ENCODE measurements around the gene DHX9.
"Not testable (repeated sequence)": the region's sequence is repeated elsewhere in the genome, so short reads cannot be mapped to it uniquely, and the experiment has no call there.

DHX9 gene

DNA sequence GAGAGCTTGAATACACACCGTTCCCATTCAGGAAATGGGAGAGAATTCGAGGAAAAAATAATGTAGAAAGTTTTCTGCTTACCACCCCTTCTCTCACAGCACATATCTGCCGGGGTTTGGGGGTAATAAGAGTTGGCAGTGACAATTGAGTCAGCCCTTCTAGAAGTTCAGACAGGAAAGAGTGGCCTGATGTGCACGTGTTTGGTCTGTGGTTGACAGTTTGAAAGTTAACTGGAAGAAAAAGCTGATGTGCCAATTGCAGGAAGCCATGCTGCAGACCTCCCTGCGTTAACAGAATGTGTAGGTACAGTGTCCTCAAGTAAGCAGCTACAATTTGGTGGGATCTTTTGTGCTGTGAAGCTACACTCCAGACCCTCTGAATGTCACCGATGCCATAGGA is 50.9 kb downstream of the DHX9 start:
- no peak for DNase-seq (ENCODE audit: low read depth)

DNA sequence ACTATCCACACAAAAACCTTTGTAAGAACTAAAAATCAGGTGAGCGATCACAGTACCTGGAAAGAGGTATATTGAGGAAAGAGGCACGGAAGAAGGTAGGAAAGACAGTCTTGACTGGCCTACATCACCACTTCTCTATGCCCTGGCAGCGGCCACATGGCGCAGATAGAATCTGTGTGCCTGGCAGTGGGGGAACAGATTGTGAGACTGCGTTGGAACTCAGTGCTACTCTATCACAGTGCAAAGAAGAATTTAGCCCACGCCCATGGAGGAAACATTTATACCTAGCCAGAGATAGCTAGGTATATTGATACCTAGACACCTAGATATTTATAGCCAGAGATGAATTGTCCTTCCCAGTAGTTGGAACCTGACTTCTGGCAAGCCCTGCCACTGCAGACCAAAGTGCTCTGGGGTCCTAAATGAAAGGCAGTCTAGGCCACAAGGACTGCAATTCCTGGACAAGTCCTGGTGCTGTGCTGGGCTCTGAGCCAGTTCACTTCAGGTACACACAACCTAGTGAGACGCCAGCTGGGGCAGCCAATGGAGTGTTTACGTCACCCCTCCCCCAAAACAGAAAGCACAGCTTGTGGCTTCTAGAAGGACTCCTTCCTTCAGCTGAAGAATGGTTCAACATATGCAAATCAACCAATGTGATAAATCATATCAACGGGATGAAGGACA is 51.9 kb downstream of the DHX9 start:
- no peak for DNase-seq (ENCODE audit: low read depth)

DNA sequence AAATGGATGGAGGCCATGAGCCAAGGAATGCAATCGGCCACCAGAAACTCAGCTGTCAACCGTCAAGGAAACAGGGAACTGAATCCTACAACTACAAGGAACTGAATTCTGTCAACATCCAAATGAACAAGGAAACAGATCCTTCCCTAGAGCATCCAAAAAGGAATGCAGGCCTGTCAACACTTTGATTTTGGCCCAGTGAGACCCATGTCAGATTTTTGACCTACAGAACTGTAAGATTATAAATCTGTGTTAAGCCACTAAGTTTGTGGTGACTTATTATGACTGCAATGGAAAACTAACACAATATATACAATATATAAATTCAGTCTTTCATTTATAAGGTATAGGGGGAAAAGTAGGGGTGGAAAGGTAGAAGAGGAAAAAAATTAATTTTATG is 58.5 kb downstream of the DHX9 start:
- DNase-seq (ENCODE audit: low read depth), result no peak

DNA sequence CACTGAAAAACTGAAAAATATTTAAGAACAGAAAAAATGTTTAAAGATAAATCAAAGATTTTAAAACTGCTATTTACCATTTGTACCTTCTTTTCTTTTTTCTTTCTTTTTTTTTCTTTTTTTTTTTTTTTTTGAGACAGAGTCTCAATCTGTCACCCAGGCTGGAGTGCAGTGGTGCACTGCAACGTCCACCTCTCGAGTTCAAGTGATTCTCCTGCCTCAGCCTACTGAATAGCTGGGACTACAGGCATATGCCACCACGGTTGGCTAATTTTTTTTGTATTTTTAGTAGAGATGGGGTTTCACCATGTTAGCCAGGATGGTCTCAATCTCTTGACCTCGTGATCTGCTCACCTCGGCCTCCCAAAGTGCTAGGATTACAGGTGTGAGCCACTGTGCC is 62.8 kb downstream of the DHX9 start:
- not testable (repeated sequence) for DNase-seq (ENCODE audit: low read depth)

DNA sequence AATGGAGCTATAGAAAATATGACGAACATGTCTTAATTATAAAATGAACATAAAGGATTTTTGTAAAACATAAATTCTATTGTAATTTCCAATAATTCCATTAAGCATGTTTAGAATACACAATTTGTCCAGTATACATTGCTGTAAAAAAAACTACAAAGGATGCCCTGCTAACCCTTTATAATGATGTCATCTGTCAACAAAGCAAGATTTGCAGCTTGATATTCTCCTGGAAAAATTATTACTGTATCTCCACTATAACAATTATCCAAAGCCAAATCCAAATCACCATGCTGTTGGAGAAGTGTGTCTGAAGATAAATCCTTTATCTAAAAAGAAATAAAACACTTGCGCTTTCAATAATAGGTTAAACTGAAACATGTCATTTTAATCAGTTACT is 66.2 kb downstream of the DHX9 start:
- DNase-seq (ENCODE audit: low read depth), result no peak

DNA sequence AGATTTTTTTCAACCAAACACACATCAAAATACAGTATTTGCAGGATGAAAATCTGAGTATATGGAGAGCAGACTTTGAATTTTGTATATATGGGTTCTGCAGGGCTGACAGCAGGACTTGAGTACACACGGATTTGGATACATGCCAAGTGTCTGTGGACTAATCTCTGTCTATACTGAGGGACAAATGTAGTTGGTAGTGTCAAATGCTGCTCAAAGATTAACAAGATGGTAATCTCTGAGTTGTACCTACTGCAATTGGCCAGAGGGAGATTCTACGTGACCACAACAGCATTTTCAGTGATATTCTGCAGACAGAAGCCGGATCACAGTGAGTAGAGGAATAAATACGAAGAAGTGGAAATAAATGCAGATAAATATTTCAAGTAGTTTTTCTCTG is 70.4 kb downstream of the DHX9 start:
- DNase-seq (ENCODE audit: low read depth), result no peak

DNA sequence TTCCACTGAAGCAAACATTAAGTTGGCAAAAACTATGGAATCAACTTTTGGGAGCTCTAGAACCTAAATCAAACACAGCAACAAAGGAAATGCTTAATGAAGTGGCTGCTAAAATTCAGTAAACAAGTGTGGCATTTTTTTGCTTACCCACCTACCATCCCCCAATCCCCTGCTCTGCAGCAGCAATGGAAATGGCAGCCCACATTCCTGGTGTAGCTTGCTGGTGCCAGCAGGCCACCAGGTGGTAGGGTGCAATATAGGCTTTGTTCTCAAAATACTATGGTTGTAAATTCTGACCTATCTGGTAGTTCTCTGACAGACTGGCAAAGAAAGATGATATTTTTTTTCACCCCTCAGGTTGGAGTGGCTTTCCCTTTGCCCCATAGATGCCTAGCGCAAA is 71.0 kb downstream of the DHX9 start:
- no peak for DNase-seq (ENCODE audit: low read depth)

DNA sequence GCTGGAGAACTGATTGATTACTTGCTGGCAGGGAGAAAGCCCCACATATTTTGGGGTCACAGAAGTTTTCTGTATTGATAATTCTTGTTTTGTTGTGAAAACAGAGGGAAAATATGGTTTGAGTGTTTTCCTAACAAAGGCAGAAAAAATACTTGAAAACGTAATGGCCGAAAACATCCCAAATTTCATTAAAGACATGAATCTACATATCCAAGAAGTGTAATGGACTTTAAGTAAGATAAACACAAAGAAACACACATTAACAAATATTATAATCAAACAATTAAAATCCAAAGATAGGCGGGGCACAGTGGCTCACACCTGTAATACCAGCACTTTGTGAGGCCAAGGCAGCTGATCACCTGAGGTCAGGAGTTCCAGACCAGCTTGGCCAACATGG is 74.3 kb downstream of the DHX9 start:
- no peak for DNase-seq (ENCODE audit: low read depth)

DNA sequence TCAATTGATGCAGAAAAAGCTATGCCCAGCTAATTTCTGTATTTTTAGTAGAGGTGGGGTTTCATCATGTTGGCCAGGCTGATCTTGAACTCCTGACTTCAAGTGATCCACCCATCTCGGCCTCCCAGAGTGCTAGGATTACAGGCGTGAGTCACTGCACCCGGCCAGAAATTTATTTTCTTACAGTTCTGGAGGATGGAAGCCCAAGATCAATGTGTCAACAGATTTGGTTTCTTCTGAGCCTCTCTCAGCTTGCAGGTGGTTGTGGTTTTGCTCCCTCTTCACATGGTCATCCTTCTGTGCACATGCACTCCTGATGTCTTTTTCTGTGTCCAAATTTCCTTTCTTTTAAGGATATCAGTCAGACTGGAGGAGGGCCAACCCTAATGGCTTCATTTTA is 78.2 kb downstream of the DHX9 start:
- peak; percentile 11 for DNase-seq (ENCODE audit: low read depth)

DNA sequence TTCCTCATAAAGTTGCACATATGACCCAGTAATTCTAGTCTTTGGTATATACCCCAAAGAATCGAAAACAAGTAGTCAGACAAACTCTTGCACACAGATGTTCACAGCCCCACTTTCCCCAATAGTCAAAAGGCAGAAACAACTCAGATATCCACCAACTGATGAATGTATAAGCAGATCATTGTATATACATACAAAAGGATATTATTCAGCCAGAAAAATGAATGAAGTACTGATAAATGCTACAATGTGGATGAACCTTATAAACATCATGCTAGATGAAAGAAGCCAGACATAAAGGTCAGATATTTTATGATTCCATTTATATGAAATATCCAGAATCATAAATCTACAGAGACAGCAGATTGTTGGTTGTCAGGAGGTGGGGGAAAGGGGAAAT is 86.5 kb downstream of the DHX9 start:
- no peak for DNase-seq (ENCODE audit: low read depth)

DNA sequence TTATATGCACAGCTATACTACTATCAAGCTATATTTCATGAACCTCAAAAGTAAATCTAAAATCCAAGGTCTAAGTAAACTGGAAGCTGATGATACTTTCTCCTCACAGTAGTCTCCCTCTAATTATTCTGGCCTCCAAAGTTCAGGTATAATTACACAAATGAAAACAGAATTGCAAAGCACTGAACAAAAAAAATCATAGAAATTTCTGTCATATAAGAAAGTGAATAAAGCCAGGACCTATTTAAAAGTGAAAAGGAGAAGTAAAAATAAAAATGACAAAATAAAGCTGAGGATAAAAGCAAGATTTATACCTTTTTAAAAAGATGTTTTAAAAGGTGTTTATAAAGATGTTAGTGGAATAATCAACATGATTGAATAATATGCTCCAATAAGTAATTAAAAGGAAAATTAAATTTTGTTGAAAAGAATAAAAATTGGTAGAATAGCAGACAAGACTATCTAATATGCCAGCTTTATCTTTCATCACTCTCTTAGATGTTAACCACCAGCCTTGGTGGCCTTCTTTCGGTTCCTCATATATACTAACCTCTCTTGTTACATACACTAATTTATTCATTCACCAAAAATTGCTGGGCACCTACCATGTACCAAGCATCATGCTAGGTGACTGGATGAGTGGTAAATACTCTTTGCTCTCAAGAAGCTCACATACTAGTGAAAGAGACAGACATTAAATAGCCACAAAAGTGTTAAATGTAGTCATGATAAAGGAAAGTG is 88.7 kb downstream of the DHX9 start:
- DNase-seq (ENCODE audit: low read depth), result no peak

DNA sequence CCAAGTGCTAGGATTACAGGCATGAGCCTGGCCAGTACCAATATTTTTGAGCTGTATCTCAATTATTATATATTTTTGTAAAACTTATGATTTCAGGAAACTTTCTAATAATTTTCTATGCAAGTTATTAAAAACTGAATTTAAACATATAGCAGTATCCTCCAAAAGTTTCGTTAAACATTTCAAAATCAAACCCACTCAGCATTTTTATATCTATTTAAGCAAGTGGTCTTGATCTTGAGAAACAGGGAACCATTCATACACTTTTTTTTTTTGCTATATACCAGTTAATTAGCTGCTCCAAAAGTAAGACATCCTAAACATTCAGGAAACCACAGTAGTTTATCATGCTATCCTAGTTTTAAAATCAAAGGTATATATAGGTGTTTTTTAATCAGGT is 91.8 kb downstream of the DHX9 start:
- DNase-seq (ENCODE audit: low read depth), result no peak

DNA sequence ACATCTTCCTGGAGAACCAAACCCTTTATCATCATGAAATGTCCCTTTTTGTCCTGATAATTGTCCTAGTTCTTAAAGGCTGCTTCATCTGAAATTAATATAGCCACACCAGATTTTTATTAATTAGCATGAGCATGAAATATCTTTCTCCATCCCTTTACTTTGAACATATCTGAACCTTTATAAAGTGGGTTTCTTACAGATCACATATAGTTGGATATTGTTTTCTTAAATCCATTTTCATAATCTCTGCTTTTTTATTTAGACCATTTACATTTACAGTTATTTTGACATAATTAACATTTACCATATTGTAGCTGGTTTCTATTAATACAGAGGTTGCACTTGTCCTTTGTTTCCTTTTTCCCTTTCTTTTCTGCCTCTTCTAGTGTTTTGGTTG is 96.6 kb downstream of the DHX9 start:
- no peak for DNase-seq (ENCODE audit: low read depth)

Measured in stromal cell of bone marrow (primary cell).